GM12892 (cell line): Measurements from ENCODE around the gene HYI.
"Not testable (repeated sequence)": the region's sequence is repeated elsewhere in the genome, so short reads cannot be mapped to it uniquely, and the experiment has no call there.

Source experiments
- DNase-seq: peaks from one replicate; pipeline ENCODE4 v3.0.0; 2011; ENCODE audit not compliant: insufficient read length
- FAIRE-seq: peaks from 2 replicates; lab custom pipeline; 2011; peaks lifted over from hg19 to GRCh38; lab: Jason Lieb, UNC
- POLR2A ChIP-seq: IDR thresholded peaks from 2 replicates; pipeline ENCODE4 v1.6.1; 2011; ENCODE audit warnings: low read depth, low read length, control low read depth
- POLR2AphosphoS5 ChIP-seq: IDR thresholded peaks from 2 replicates; pipeline ENCODE4 v1.6.1; 2011; ENCODE audit warnings: low read depth, low read length, control low read depth
- TAF1 ChIP-seq: IDR thresholded peaks from 2 replicates; pipeline ENCODE4 v1.6.1; 2011; ENCODE audit warnings: low read depth, mild to moderate bottlenecking, control low read depth, low read length, borderline replicate concordance

HYI gene

GRCh38 chr1:43418858-43419257 lies 34.9 kb downstream of the HYI start:
- no peak for TF ChIP-seq TAF1
- TF ChIP-seq POLR2AphosphoS5, result no peak
- no peak for TF ChIP-seq POLR2A
- FAIRE-seq (no peak), DNase-seq (no peak)

DNA sequence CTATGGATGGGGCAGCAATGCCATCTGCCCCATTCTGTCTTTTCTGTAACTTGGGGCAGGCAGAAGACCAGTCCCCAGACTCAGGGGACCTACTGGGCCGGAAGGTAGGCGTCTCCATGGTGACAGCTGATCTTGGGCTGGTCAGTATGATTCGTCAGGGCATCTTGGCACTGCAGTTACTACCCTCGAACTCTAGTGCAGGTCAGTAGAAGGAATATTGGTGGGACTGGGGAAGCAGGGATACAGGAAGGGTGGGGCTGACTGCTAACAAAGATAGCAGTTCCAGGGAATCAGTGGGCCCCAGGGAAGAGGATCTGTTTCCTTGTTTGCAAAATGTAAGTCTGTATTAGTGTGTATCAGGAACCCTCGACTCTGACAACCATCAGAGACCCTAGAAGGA lies 37.8 kb downstream of the HYI start:
- TF ChIP-seq POLR2A (no peak), POLR2AphosphoS5 (no peak), TAF1 (no peak)
- DNase-seq (no peak), FAIRE-seq (no peak)

DNA sequence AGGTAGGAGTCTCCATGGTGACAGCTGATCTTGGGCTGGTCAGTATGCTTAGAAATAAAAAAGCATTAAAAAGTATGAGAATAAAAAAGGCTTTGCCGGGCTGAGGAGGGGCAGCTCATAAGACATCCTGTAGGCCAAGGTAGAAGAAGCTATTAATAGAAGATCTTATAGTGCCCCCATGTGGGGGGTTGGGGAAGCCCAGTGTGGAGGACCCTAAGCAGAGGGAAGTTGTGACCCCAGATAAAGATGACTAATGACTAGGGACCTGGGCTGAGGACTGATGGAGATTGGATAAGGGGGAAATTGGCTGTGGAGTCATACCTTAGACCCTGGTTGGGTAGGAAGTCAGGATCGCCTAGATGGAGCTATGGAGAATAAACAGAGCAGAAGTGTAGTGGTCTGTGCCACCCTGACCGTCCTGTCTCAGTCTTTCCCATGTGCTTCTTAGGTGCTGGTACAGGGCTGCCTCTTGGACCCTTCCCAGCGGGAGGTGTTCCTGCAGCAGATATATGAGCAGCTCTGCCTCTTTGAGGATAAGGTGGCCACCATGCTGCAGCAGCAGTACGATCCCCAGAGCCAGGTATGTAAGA lies 39.0 kb downstream of the HYI start:
- no peak for TF ChIP-seq TAF1
- no peak for TF ChIP-seq POLR2A
- TF ChIP-seq POLR2AphosphoS5, result no peak
- no peak for FAIRE-seq
- no peak for DNase-seq

DNA sequence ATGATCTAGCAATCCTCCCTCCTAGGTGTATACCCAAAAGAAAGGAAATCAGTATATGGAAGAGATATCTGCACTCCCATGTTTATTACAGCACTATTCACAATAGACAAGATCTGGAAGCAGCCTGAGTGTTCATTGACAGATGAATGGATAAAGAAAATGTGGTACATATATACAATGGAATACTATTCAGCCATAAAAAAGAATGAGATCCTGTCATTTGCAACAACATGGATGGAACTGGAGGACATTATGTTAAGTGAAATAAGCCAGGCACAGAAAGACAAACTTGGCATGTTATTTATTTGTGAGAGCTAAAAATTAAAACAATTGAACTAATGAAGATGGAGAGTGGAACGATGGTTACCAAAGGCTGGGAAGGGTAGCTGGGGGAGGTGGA lies 40.3 kb downstream of the HYI start:
- not testable (repeated sequence) for FAIRE-seq, DNase-seq

- no peak for TF ChIP-seq POLR2AphosphoS5
- no peak for TF ChIP-seq POLR2A
- TF ChIP-seq TAF1, result no peak
- no peak for DNase-seq
- no peak for FAIRE-seq
Measured at GRCh38 chr1:43410571-43410970, 43.2 kb downstream of the HYI start.

- DNase-seq (no peak), FAIRE-seq (no peak)
- TF ChIP-seq TAF1, result no peak
- no peak for TF ChIP-seq POLR2A
- TF ChIP-seq POLR2AphosphoS5, result no peak
Measured at GRCh38 chr1:43405876-43406234, 47.9 kb downstream of the HYI start.

GRCh38 chr1:43405219-43405875 lies 48.4 kb downstream of the HYI start:
- no peak for TF ChIP-seq POLR2AphosphoS5
- no peak for TF ChIP-seq TAF1
- no peak for TF ChIP-seq POLR2A
- DNase-seq (no peak), FAIRE-seq (no peak)

- FAIRE-seq (no peak), DNase-seq (no peak)
- no peak for TF ChIP-seq POLR2AphosphoS5
- no peak for TF ChIP-seq TAF1
- no peak for TF ChIP-seq POLR2A
Measured at GRCh38 chr1:43404353-43404752, 49.4 kb downstream of the HYI start.

DNA sequence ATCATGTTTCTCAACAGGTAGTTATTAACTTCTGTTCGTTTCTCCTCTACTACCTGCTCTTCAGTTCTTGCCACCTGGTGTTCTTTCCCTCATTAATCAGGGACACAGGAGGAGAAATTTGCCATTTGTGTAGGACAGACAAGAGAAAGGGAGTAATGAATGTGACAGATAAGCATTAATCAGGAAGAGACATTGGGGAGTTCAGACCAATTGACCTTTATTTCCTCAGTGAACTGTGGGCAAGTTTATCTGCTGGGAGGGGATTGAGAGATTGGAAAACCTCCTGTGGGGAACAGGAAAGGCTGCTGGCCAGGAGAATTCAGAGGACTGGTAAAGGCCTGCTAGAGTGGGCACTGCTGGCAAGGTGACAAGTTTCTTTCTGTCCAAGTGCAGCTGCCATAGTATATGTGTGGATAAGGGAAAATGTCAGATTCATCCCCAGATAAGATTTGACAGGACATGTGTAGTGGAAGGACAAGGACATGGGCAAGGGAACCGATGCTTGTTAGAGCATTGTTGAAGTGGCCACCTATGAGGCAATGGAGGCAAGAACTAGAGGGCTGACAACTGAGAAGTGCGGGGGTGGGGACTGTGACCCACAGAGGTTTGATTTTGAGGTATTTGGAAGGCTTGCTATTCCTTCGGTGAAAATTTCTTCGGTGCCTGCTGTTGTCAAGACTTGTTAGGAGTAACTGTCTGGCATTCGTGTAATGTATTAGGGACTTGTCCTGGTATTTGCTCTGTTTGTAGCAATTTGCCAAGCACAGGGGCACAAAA lies 51.5 kb downstream of the HYI start:
- DNase-seq, result no peak
- no peak for FAIRE-seq
- no peak for TF ChIP-seq TAF1
- no peak for TF ChIP-seq POLR2A
- TF ChIP-seq POLR2AphosphoS5, result no peak
